ENCODE measurements around the gene TRH. TPM values are rescaled to one million over a fixed set of nuclear protein-coding genes. Genes with fewer than 3 reads are reported as not detected.

Gene TRH
- total and polyA plus RNA-seq, 2 of the 8 experiments (the other 6 are each of a cell fraction or from before 2014, with no cell fraction given) = not detected

DNA sequence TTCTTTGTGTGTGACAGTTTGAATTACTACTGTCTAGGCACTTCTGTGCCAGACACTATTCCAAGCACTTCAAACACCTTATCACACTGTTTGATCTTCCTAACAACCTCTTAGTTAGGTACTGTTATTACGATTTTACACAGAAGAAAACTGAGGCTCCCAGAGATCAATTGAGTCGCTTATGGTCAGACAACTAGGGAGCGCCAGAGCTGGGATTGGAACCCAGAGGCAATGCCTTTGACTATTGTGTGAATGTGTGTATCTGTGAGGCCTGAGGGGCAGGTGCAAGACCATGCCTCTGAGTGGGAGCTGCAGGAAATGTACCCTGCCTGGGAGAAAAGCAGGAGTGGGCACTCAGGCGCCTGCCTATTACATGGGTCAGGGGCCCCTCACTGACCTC lies 1.8 kb downstream of the TRH start:
- CTCF ChIA-PET (ENCODE audit: partially characterized antibody) = interaction anchor here (0.6 to 7.9 kb wide), 3 partner anchors 14 to 1864 kb away, joined by 3 to 61 read pairs (median 53); no protein-coding TSS in a partner anchor
- H2BK20ac ChIP-seq (ENCODE audit: low read length) = no peak overlapping the region
- 63% methylated on average over 4 of the region's 4 CpGs; no CpG with 5 or more reads in 1 of the 2 experiments for WGBS, 2 experiments (ENCODE audit: extremely low coverage in 1 of 2, insufficient coverage in 1 of 2, insufficient read length in 1 of 2, insufficient replicate concordance in 2 of 2, low coverage in 1 of 2, low lambda C conversion rate in 2 of 2, missing lambda C conversion rate in 1 of 2)
- H2BK120ac ChIP-seq (replicated peaks; ENCODE audit: low read depth, low read length) = no peak overlapping the region
- peaks cover 0 to 3% (median 0%) of the 10 kb centered on the region in 4 experiments; a peak in 1 of 8 replicates for H3K36me3 ChIP-seq (ENCODE audit: control insufficient read depth in 2 of 4, insufficient read depth in 4 of 4, low read length in 3 of 4)
- peak overlapping the region; percentile 64 to 86; a peak in 1 of 4 replicates for H3K4me2 ChIP-seq (ENCODE audit: insufficient read depth in 1 of 2, low read depth in 2 of 2, low read length in 2 of 2)
- peaks cover 0 to 12% (median 5%) of the 10 kb centered on the region in 4 experiments; a peak in 3 of 7 replicates for H3K4me1 ChIP-seq (replicated peaks in 1 of 4; ENCODE audit: control insufficient read depth in 3 of 4, insufficient read depth in 4 of 4, low read length in 3 of 4)
- DNase-seq (ENCODE audit: low read depth in 1 of 2, low spot score in 2 of 2) (no peak), FAIRE-seq (no peak)
- no peak overlapping the region for H3K27ac ChIP-seq (ENCODE audit: low read depth, low read length)
- no peak overlapping the region for H3K18ac ChIP-seq (ENCODE audit: extremely low read depth, low read length)
- POLR2A ChIA-PET (ENCODE audit: partially characterized antibody) = no interaction called here
- H3K79me1 ChIP-seq (ENCODE audit: low read depth, low read length) = no peaks in the 10 kb centered on the region
- H4K8ac ChIP-seq (ENCODE audit: extremely low read depth, insufficient read depth, low read length) = no peak overlapping the region
- H3K23me2 ChIP-seq (ENCODE audit: low read depth, low read length) = peaks cover 8% of the 10 kb centered on the region; the same call in 1 of the 2 replicates
- H2AFZ ChIP-seq (ENCODE audit: low read length) = no peak overlapping the region
- H2BK12ac ChIP-seq (ENCODE audit: low read depth, low read length) = no peak overlapping the region
- H3K23ac ChIP-seq (ENCODE audit: insufficient read length) = no peak overlapping the region
- H2AK5ac ChIP-seq (ENCODE audit: low read depth, low read length) = no peak overlapping the region
- peaks cover 61 to 96% (median 91%) of the 10 kb centered on the region in 4 experiments for H3K27me3 ChIP-seq (replicated peaks in 1 of 4; ENCODE audit: control insufficient read depth in 3 of 4, extremely low read depth in 1 of 4, insufficient read depth in 3 of 4, low read length in 3 of 4)
- no peak overlapping the region for H3K14ac ChIP-seq (ENCODE audit: insufficient read length)
- no peaks in the 10 kb centered on the region for H3K9me3 ChIP-seq (ENCODE audit: insufficient read depth in 2 of 2, low read depth in 1 of 2, low read length in 1 of 2)
- no peak overlapping the region for H3K4me3 ChIP-seq (ENCODE audit: extremely low read depth in 1 of 4, insufficient read depth in 2 of 4, low read depth in 3 of 4, low read length in 4 of 4)
- peaks cover 6 to 18% of the 10 kb centered on the region in 2 experiments for H4K20me1 ChIP-seq (replicated peaks in 1 of 2; ENCODE audit: control insufficient read depth in 1 of 2, insufficient read depth in 2 of 2, low read length in 2 of 2)
- H3K56ac ChIP-seq (replicated peaks; ENCODE audit: insufficient read length, low read depth, low read length) = no peak overlapping the region
- H2BK5ac ChIP-seq (ENCODE audit: low read depth, low read length) = no peak overlapping the region
- no peak overlapping the region for H3K9ac ChIP-seq (replicated peaks in 1 of 4; ENCODE audit: extremely low read depth in 1 of 4, low read depth in 3 of 4, low read length in 3 of 4)
- H4K5ac ChIP-seq (ENCODE audit: insufficient read length, low read depth, low read length) = no peak overlapping the region
- H2BK15ac ChIP-seq (ENCODE audit: low read length) = no peak overlapping the region
- H3K79me2 ChIP-seq (ENCODE audit: control insufficient read depth in 1 of 2, insufficient read depth in 2 of 2, low read length in 2 of 2) = no peaks in the 10 kb centered on the region
- no peak overlapping the region for H4K91ac ChIP-seq (replicated peaks; ENCODE audit: insufficient read length, low read length)
- no peak overlapping the region for H3K4ac ChIP-seq (replicated peaks; ENCODE audit: insufficient read length, low read depth, low read length)
- TF ChIP-seq ZNF274 (IDR thresholded peaks at IDR 0.05; ENCODE audit: borderline replicate concordance, extremely low read depth, low read length) = no peak
- no peak for TF ChIP-seq SP4 (IDR thresholded peaks at IDR 0.05; ENCODE audit: low read length)
- no peak for TF ChIP-seq SP2 (IDR thresholded peaks at IDR 0.05; ENCODE audit: low read length)
- no peak for TF ChIP-seq HDAC6 (IDR thresholded peaks at IDR 0.05; ENCODE audit: low read depth, low read length)

All from H1 (cell line).